ENCODE data around the gene PTPRB.

The PTPRB gene

GRCh38 chr12:70468741-70469140 lies 168.5 kb downstream of the PTPRB start:
- DNase-seq (ENCODE audit: low read depth, low spot score) = no peak
- in situ Hi-C loops (cut with HindIII; ENCODE audit: low sequenced_read_pairs) = no loop called here
- no peak overlapping the region for H3K4me3 ChIP-seq (ENCODE audit: low read depth, low read length)

GRCh38 chr12:70467918-70468733 lies 169.1 kb downstream of the PTPRB start:
- in situ Hi-C loops (cut with HindIII; ENCODE audit: low sequenced_read_pairs) = no loop called here
- no peak for DNase-seq (ENCODE audit: low read depth, low spot score)

More at GRCh38 chr12:70468741-70469140, 168.5 kb downstream of the PTPRB start:
- no peak for TF ChIP-seq CTCF (IDR thresholded peaks at IDR 0.05; ENCODE audit: low read depth, low read length)

GRCh38 chr12:70467476-70467875 lies 169.8 kb downstream of the PTPRB start:
- in situ Hi-C loops (cut with HindIII; ENCODE audit: low sequenced_read_pairs) = no loop called here
- TF ChIP-seq CTCF (IDR thresholded peaks at IDR 0.05; ENCODE audit: low read depth, low read length) = no peak
- no peak for DNase-seq (ENCODE audit: low read depth, low spot score)
- H3K4me3 ChIP-seq (ENCODE audit: low read depth, low read length) = no peak overlapping the region

More at GRCh38 chr12:70467918-70468733, 169.1 kb downstream of the PTPRB start:
- TF ChIP-seq CTCF (IDR thresholded peaks at IDR 0.05; ENCODE audit: low read depth, low read length) = no peak
- no peak overlapping the region for H3K4me3 ChIP-seq (ENCODE audit: low read depth, low read length)

- no peak overlapping the region for H3K4me3 ChIP-seq (ENCODE audit: low read depth, low read length)
- TF ChIP-seq CTCF (IDR thresholded peaks at IDR 0.05; ENCODE audit: low read depth, low read length) = no peak
- DNase-seq (ENCODE audit: low read depth, low spot score) = no peak
- in situ Hi-C loops (cut with HindIII; ENCODE audit: low sequenced_read_pairs) = no loop called here
These were observed 170.5 kb downstream of the PTPRB start for GRCh38 chr12:70466753-70467152.

All from astrocyte of the spinal cord (primary cell).